ENCODE measurements around the gene TMEM191B.
"Not testable (repeated sequence)": the region's sequence is repeated elsewhere in the genome, so short reads cannot be mapped to it uniquely, and the experiment has no call there.

DNA sequence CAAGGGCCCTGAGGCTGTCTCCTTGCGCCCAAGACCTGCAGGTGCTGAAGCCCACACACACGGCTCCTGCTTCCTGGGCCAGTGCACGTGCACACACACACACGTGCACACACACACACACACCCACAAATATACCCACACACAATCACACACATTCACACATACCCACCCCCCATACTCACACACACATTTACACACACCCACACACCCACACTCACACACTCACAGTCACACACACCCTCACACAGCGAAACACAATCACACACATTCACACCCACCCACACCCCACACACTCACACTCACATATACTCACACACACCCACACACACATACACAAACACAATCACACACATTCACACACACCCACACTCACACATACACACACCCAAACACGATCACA lies 16.3 kb upstream of the TMEM191B start:
- TF ChIP-seq, protein P1, sequence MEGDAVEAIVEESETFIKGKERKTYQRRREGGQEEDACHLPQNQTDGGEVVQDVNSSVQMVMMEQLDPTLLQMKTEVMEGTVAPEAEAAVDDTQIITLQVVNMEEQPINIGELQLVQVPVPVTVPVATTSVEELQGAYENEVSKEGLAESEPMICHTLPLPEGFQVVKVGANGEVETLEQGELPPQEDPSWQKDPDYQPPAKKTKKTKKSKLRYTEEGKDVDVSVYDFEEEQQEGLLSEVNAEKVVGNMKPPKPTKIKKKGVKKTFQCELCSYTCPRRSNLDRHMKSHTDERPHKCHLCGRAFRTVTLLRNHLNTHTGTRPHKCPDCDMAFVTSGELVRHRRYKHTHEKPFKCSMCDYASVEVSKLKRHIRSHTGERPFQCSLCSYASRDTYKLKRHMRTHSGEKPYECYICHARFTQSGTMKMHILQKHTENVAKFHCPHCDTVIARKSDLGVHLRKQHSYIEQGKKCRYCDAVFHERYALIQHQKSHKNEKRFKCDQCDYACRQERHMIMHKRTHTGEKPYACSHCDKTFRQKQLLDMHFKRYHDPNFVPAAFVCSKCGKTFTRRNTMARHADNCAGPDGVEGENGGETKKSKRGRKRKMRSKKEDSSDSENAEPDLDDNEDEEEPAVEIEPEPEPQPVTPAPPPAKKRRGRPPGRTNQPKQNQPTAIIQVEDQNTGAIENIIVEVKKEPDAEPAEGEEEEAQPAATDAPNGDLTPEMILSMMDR (conservative IDR thresholded peaks at IDR 0.05; ENCODE audit: low read length), result not testable (repeated sequence)
- TF ChIP-seq EZH2phosphoT487 (IDR thresholded peaks at IDR 0.05; ENCODE audit: borderline replicate concordance), result not testable (repeated sequence)

All from Loucy (cell line).